LNCaP clone FGC (cell line): ENCODE results near the gene PPP1CB.
A peak's percentile ranks its signal among the peaks of the same experiment; 100 is the strongest.

ENCODE experiments used
- DNase-seq: peaks from one replicate; pipeline ENCODE4 v3.0.0-alpha.2; 2011; ENCODE audit warnings: low read depth
- H3K4me3 ChIP-seq: 2 replicates; pipeline ENCODE4 v1.5.1; 2011; ENCODE audit warnings: mild to moderate bottlenecking, low read depth, low read length, control low read depth
- CTCF ChIP-seq: IDR thresholded peaks from 2 replicates; pipeline ENCODE4 v1.5.1; 2012; ENCODE audit warnings: mild to moderate bottlenecking; ENCODE audit not compliant: control insufficient read depth, insufficient read depth; ENCODE audit errors: extremely low read depth

Gene PPP1CB

DNA sequence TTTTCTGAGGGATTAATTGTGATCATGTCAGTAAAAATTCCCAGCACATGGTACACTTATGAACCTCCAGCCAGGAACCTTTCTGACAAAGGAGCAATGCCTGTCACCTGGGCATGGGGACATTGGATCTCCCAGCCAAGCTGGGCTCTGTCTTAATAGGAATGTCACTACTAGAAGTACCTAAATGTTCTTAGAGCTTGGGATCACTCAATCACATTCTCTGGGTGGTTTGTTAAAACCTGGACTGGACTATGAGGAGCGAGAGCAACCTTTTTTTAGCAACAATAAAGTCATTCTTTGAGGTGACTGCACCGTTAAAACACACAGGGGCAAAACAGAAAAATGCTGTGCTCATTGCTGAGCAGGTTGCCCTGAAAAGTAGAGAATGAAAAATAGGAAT, 6.4 kb upstream of the PPP1CB start:
- no peak for TF ChIP-seq CTCF
- no peak for DNase-seq
- no peak overlapping the region for H3K4me3 ChIP-seq

- TF ChIP-seq CTCF, result no peak
- H3K4me3 ChIP-seq, result no peak overlapping the region
- no peak for DNase-seq
These were observed 5.8 kb upstream of the PPP1CB start for GRCh38 chr2:28745876-28746275.

GRCh38 chr2:28746429-28747111, 5.1 kb upstream of the PPP1CB start:
- DNase-seq, result peak; percentile 87
- TF ChIP-seq CTCF, result no peak
- no peak overlapping the region for H3K4me3 ChIP-seq

DNA sequence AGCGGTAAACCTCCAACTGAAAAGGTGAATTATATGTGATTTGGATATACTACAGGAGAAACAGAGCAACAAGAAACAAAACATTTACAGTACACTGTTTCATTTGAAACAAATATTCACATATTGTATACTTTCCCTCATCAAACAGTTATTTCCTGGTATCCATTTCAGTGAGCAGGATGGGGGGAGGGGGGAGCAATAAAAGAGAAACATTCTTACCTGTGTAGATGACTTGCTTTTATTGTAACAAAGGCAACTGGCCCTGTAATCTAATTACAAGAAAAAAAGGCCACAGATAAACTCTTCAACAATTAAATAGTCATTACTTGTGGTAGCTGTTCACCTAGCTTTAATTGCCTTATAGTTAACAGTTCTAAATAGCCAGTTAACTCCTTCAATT, 3.9 kb upstream of the PPP1CB start:
- no peak for TF ChIP-seq CTCF
- no peak overlapping the region for H3K4me3 ChIP-seq
- no peak for DNase-seq

DNA sequence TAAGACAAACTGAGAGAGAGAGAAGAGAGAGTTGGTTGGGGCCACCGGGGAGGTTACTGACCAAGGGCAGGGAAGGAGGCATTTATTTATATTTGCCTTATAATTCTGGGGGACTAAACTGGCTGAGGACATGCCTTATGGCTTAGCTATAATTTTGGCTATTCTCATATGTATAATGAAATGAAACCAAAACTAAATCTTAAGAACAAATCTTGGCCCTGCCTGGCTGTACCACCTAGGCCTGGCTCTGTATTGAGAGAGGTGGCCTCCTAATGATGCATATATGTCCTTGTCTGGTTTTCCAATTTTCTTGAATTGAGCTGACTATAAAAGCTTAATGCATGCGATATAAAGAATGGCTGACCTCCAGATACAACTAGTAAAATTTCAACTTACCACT, 3.5 kb upstream of the PPP1CB start:
- H3K4me3 ChIP-seq, result no peak overlapping the region
- DNase-seq, result peak; percentile 44
- TF ChIP-seq CTCF, result no peak

GRCh38 chr2:28748941-28749340, 2.7 kb upstream of the PPP1CB start:
- H3K4me3 ChIP-seq, result no peak overlapping the region
- TF ChIP-seq CTCF, result no peak
- DNase-seq, result no peak

DNA sequence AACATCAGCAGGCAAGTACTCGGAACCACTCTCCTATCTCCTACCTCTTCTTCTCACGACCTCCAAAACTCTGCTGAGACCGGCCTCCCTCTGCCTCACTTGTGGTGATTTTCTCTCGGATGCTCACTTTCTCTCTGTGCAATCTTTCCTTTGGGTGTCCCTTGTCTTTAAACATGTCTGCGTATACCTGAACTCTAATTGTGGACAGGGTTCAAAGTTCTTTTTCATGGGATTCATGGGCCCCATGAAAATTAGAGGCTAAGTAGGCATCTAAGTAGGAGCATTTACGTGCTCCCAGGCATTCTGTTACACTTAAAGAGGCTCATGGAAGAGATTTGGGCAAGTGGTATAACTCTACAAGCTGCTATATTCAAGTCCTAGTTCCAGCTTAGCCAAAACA, 2.1 kb upstream of the PPP1CB start:
- DNase-seq, result no peak
- no peak overlapping the region for H3K4me3 ChIP-seq

More for the DNA sequence above, 2.1 kb upstream of the PPP1CB start:
- no peak for TF ChIP-seq CTCF
